Neural cell (in vitro differentiated cells): Measurements from ENCODE around the gene PPARG. TPM values are rescaled to one million over a fixed set of nuclear protein-coding genes. Genes with fewer than 3 reads are reported as not detected.

Source experiments
- H2AFZ ChIP-seq: fragments of 200-600, 300-800 bp; sonication (generic), shearing (Covaris generic); 2 replicates; pipeline ENCODE4 v1.6.0; 2014; ENCODE audit warnings: low read depth, mild to moderate bottlenecking, antibody characterized with exemption, low read length, moderate library complexity
- H3F3A ChIP-seq: fragments of 200-600 bp; shearing (Covaris generic); 2 replicates; pipeline ENCODE4 v1.6.1; 2016; ENCODE audit warnings: mild to moderate bottlenecking, moderate library complexity, mixed read lengths, antibody characterized with exemption, low read length; ENCODE audit not compliant: insufficient read depth, poor library complexity, severe bottlenecking
- H3K27ac ChIP-seq: fragments of 200-600, 300-800 bp; sonication (generic), shearing (Covaris generic); 2 replicates; pipeline ENCODE4 v1.5.1; 2014; ENCODE audit warnings: mild to moderate bottlenecking, low read length, moderate library complexity
- H3K27me3 ChIP-seq: fragments of 300-800, 200-600 bp; sonication (generic), shearing (Covaris generic); 2 replicates; pipeline ENCODE4 v1.6.0; 2014; ENCODE audit warnings: mild to moderate bottlenecking, low read depth, low read length, moderate library complexity; ENCODE audit not compliant: insufficient read depth
- H3K36me3 ChIP-seq: fragments of 300-800, 200-600 bp; sonication (generic), shearing (Covaris generic); 2 replicates; pipeline ENCODE4 v1.5.1; 2014; ENCODE audit warnings: mild to moderate bottlenecking, antibody characterized with exemption, low read length, moderate library complexity; ENCODE audit not compliant: insufficient read depth
- H3K4me2 ChIP-seq: fragments of 300-800, 200-600 bp; sonication (generic), shearing (Covaris generic); 2 replicates; pipeline ENCODE4 v1.6.0; 2014; ENCODE audit warnings: mild to moderate bottlenecking, low read length
- H3K4me3 ChIP-seq: fragments of 300-800, 200-600 bp; sonication (generic), shearing (Covaris generic); 2 replicates; pipeline ENCODE4 v1.5.1; 2014; ENCODE audit warnings: mild to moderate bottlenecking, low read length, moderate library complexity
- H3K79me2 ChIP-seq: fragments of 200-600 bp; shearing (Covaris generic); replicated peaks from 2 replicates; pipeline ENCODE4 v1.6.0; 2014; ENCODE audit warnings: mild to moderate bottlenecking, low read length, moderate library complexity; ENCODE audit not compliant: insufficient read depth
- H3K9ac ChIP-seq: fragments of 300-800, 200-600 bp; sonication (generic), shearing (Covaris generic); 2 replicates; pipeline ENCODE4 v1.6.1; 2016; ENCODE audit warnings: mild to moderate bottlenecking, low read length, mixed read lengths
- H3K9me2 ChIP-seq: fragments of 200-600 bp; shearing (Covaris generic); 2 replicates; pipeline ENCODE4 v1.6.1; 2016; ENCODE audit warnings: mild to moderate bottlenecking, low read length, mixed read lengths; ENCODE audit not compliant: insufficient read depth
- H3K9me3 ChIP-seq: fragments of 200-600, 300-800 bp; sonication (generic), shearing (Covaris generic); 2 replicates; pipeline ENCODE4 v1.6.1; 2016; ENCODE audit warnings: mild to moderate bottlenecking, mixed run types, low read length, moderate library complexity, mixed read lengths
- H4K20me1 ChIP-seq: fragments of 200-600 bp; shearing (Covaris generic); 2 replicates; pipeline ENCODE4 v1.6.1; 2016; ENCODE audit warnings: mild to moderate bottlenecking, mixed run types; ENCODE audit not compliant: insufficient read depth
- POLR2AphosphoS5 ChIP-seq: IDR thresholded peaks from 2 replicates; pipeline ENCODE4 v1.6.1; 2012
- polyA plus RNA-seq: library from polyadenylated mRNA; depleted of rRNA; stranded (reverse); fragments of >200 nt; gene quantifications from 2 replicates; pipeline ENCODE4 v1.2.3, GENCODE V29; 2014
- small RNA-seq, 3 experiments: library from RNA; depleted of rRNA; stranded (forward); fragments of <200 nt; gene quantifications; one replicate each; pipeline ENCODE3, GENCODE V24; 2012
- TF ChIP-seq, protein P1 (sequence below): IDR thresholded peaks from 2 replicates; pipeline ENCODE4 v1.6.1; 2012; ENCODE audit warnings: borderline replicate concordance

Gene PPARG
- polyA plus RNA-seq, 1 donor from 2014 or later: 0.35 TPM

DNA sequence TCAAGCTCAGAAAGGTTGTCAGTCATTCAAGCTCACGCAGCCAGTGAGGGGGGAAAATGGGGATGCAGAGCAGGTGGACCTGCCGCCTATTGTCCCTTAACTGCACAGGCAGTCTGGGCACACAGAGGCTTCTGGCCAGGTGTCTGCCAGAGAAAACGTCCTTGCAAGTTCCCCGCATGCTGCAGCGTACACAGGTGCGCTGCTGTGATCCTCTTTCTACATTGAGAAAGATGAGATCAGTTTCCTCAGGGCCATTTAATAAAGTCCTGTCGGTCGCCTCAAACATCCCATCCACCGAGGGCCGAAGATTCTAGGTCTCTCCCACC lies 195.0 kb downstream of the PPARG start:
- peak overlapping the region; percentile 96 for H3K4me3 ChIP-seq
- no peaks in the 10 kb centered on the region for H3K9me2 ChIP-seq
- H4K20me1 ChIP-seq: no peaks in the 10 kb centered on the region
- no peaks in the 10 kb centered on the region for H3K36me3 ChIP-seq
- TF ChIP-seq, protein P1, sequence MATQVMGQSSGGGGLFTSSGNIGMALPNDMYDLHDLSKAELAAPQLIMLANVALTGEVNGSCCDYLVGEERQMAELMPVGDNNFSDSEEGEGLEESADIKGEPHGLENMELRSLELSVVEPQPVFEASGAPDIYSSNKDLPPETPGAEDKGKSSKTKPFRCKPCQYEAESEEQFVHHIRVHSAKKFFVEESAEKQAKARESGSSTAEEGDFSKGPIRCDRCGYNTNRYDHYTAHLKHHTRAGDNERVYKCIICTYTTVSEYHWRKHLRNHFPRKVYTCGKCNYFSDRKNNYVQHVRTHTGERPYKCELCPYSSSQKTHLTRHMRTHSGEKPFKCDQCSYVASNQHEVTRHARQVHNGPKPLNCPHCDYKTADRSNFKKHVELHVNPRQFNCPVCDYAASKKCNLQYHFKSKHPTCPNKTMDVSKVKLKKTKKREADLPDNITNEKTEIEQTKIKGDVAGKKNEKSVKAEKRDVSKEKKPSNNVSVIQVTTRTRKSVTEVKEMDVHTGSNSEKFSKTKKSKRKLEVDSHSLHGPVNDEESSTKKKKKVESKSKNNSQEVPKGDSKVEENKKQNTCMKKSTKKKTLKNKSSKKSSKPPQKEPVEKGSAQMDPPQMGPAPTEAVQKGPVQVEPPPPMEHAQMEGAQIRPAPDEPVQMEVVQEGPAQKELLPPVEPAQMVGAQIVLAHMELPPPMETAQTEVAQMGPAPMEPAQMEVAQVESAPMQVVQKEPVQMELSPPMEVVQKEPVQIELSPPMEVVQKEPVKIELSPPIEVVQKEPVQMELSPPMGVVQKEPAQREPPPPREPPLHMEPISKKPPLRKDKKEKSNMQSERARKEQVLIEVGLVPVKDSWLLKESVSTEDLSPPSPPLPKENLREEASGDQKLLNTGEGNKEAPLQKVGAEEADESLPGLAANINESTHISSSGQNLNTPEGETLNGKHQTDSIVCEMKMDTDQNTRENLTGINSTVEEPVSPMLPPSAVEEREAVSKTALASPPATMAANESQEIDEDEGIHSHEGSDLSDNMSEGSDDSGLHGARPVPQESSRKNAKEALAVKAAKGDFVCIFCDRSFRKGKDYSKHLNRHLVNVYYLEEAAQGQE: peak; percentile 58
- no peak for TF ChIP-seq POLR2AphosphoS5
- H3K27me3 ChIP-seq: no peaks in the 10 kb centered on the region
- H3K9me3 ChIP-seq: no peaks in the 10 kb centered on the region
- peaks cover 2% of the 10 kb centered on the region for H3F3A ChIP-seq
- peak overlapping the region; percentile 89 for H3K9ac ChIP-seq
- peak overlapping the region; percentile 74 for H2AFZ ChIP-seq
- H3K27ac ChIP-seq: peak overlapping the region; percentile 91
- H3K4me2 ChIP-seq: peak overlapping the region; percentile 97
- peaks cover 12% of the 10 kb centered on the region for H3K79me2 ChIP-seq

Small RNA genes lying within 50 kb of the gene (small RNA-seq; reads per million reads assigned to genes)
- gene AC091492.1: 0 to 0.13 (median 0) reads per million in 3 experiments

Other genes starting within 250 kb of the PPARG start
- 0.70 TPM in 1 of 2 replicates, not detected in the other for gene TIMP4, start 130.2 kb upstream of the PPARG start, polyA plus RNA-seq
- 22.6 and 31.4 TPM in 2 replicates for gene TSEN2, start 195.4 kb downstream of the PPARG start, polyA plus RNA-seq